K562 (cell line): ENCODE results near the gene NAPB. TPM values are rescaled to one million over a fixed set of nuclear protein-coding genes. Genes with fewer than 3 reads are reported as not detected.

Experiments used
- ATAC-seq: fragments of 200-7000 bp; cut with Tn5 transposase; 3 replicates; pipeline ENCODE4 v1.9.1; 2020; ENCODE audit warnings: moderate library complexity
- BruUV-seq: library from RNA; stranded (reverse); fragments of 400-500 nt; replicated peaks from 2 replicates; lab custom pipeline; 2021; lab: Mats Ljungman, UMichigan
- CTCF ChIA-PET: fragments of 300-600 bp; formaldehyde crosslinking; extraction: SDS; loops from one replicate; lab custom pipeline; 2021; ENCODE audit warnings: low intra/inter-chr PET ratio; lab: Yijun Ruan, JAX
- POLR2A ChIA-PET: fragments of 300-600, 350-650 bp; sonication (Branson Sonifier 250); formaldehyde crosslinking; extraction: SDS; loops from one replicate; lab custom pipeline; 2021; ENCODE audit warnings: antibody characterized with exemption, inconsistent platforms; lab: Yijun Ruan, JAX
- DNase-seq, 4 experiments: peaks; one replicate each; pipeline versions ENCODE4 v3.0.0 to v3.0.0-alpha.2; 2011 to 2018; ENCODE audit warnings: low spot score in 3 of 4, mixed read lengths in 3 of 4; ENCODE audit errors: extremely low read depth in 1 of 4
- FAIRE-seq: peaks from 2 replicates; lab custom pipeline; 2011; peaks lifted over from hg19 to GRCh38; lab: Jason Lieb, UNC
- H2AFZ ChIP-seq: 2 replicates; pipeline ENCODE4 v1.6.0; 2011; ENCODE audit warnings: low read depth, low read length, control low read depth, inconsistent platforms
- H3K27ac ChIP-seq: fragments of 200-600 bp; 3 replicates; pipeline ENCODE4 v1.8.0; 2011; ENCODE audit warnings: low read depth, mild to moderate bottlenecking, control low read depth, inconsistent platforms, low read length, moderate library complexity, mixed read lengths; ENCODE audit errors: extremely low read depth
- H3K27me3 ChIP-seq, 2 experiments: fragments of 300-600 bp in 1 of 2; 2 replicates in 1 of 2; 3 replicates in 1 of 2; pipeline versions ENCODE4 v1.6.0 to v1.8.0; 2011; ENCODE audit warnings: inconsistent platforms in 2 of 2, low read length in 2 of 2, mild to moderate bottlenecking in 1 of 2, mixed read lengths in 1 of 2, moderate library complexity in 1 of 2; ENCODE audit not compliant: control insufficient read depth in 2 of 2, insufficient read depth in 2 of 2
- H3K36me3 ChIP-seq: fragments of 300-600 bp; 3 replicates; pipeline ENCODE4 v1.8.0; 2011; ENCODE audit warnings: mild to moderate bottlenecking, low read length, inconsistent platforms; ENCODE audit not compliant: control insufficient read depth, insufficient read depth
- H3K4me1 ChIP-seq, 2 experiments: fragments of 200-600 bp in 1 of 2; replicated peaks in 1 of 2; 2 replicates in 1 of 2; 3 replicates in 1 of 2; pipeline versions ENCODE4 v1.5.1 to v1.8.0; 2011; ENCODE audit warnings: inconsistent platforms in 2 of 2, low read length in 2 of 2, mild to moderate bottlenecking in 1 of 2, mixed read lengths in 1 of 2, moderate library complexity in 1 of 2; ENCODE audit not compliant: control insufficient read depth in 2 of 2, insufficient read depth in 2 of 2
- H3K4me2 ChIP-seq: 2 replicates; pipeline ENCODE4 v1.6.1; 2011; ENCODE audit warnings: low read length, control low read depth, inconsistent platforms, mixed read lengths; ENCODE audit not compliant: insufficient read depth
- H3K4me3 ChIP-seq: fragments of 200-600 bp; sonication (generic), shearing (Covaris generic); 2 replicates; pipeline ENCODE4 v1.5.1; 2016; ENCODE audit warnings: control low read depth, inconsistent platforms
- H3K79me2 ChIP-seq: fragments of 200-600 bp; 3 replicates; pipeline ENCODE4 v1.8.0; 2011; ENCODE audit warnings: low read length, inconsistent platforms; ENCODE audit not compliant: control insufficient read depth, insufficient read depth
- H3K9ac ChIP-seq, 2 experiments: 2 replicates each; pipeline versions ENCODE4 v1.6.0 to v1.6.1; 2011; ENCODE audit warnings: low read depth in 2 of 2, low read length in 2 of 2, control low read depth in 1 of 2, inconsistent platforms in 1 of 2, mild to moderate bottlenecking in 1 of 2, mixed read lengths in 1 of 2; ENCODE audit not compliant: insufficient read depth in 1 of 2
- H3K9me1 ChIP-seq: one replicate; pipeline ENCODE4 v1.6.0; 2011; ENCODE audit warnings: inconsistent platforms, mild to moderate bottlenecking, low read length, moderate library complexity; ENCODE audit not compliant: control insufficient read depth, insufficient read depth
- H3K9me3 ChIP-seq: replicated peaks from 2 replicates; pipeline ENCODE4 v1.5.1; 2011; ENCODE audit warnings: low read depth, low read length, inconsistent platforms; ENCODE audit not compliant: control insufficient read depth, insufficient read depth
- H4K20me1 ChIP-seq: replicated peaks from 2 replicates; pipeline ENCODE4 v1.6.1; 2011; ENCODE audit warnings: low read length, inconsistent platforms, mixed read lengths; ENCODE audit not compliant: control insufficient read depth, insufficient read depth
- ETV6 ChIP-seq, 3 experiments: fragments of 150-350 bp in 1 of 3; sonication (generic) in 1 of 3; formaldehyde crosslinking in 1 of 3; IDR thresholded peaks; 2 replicates each; pipeline versions ENCODE4 v1.6.1 to v1.8.0; 2014 to 2022; ENCODE audit warnings: borderline replicate concordance in 2 of 3, low read depth in 2 of 3, antibody characterized with exemption in 1 of 3, low read length in 1 of 3, mild to moderate bottlenecking in 1 of 3, missing genetic modification reagents in 1 of 3
- POLR2A ChIP-seq: fragments of 450-650 bp; conservative IDR thresholded peaks from 2 replicates; pipeline ENCODE4 v1.6.1; 2016
- POLR2G ChIP-seq: fragments of 200-400 bp; formaldehyde crosslinking; IDR thresholded peaks from 2 replicates; pipeline ENCODE4 v1.6.1; 2017; ENCODE audit warnings: low read depth, mild to moderate bottlenecking, antibody characterized with exemption, low read length, moderate library complexity
- RBFOX2 ChIP-seq: fragments of 200-400 bp; formaldehyde crosslinking; IDR thresholded peaks from 2 replicates; pipeline ENCODE4 v1.6.1; 2017; ENCODE audit warnings: low read depth, mild to moderate bottlenecking, low read length, moderate library complexity
- ZNF232 ChIP-seq: sonication (generic); formaldehyde crosslinking; IDR thresholded peaks from 2 replicates; pipeline ENCODE4 v1.8.0; 2022; ENCODE audit warnings: mild to moderate bottlenecking, missing genetic modification reagents
- WGBS: fragments of 100-300 bp; shearing (Covaris generic); methylation state at CpG from one replicate; pipeline ENCODE4 v1.1.6; 2016; ENCODE audit warnings: low coverage, mixed read lengths; ENCODE audit not compliant: insufficient coverage; ENCODE audit errors: missing lambda C conversion rate; 5-methylcytosine and 5-hydroxymethylcytosine counted together
- in situ Hi-C: fragments of 300-500 bp; cut with MboI; formaldehyde crosslinking; loops from 4 replicates; pipeline ENCODE4 v1.15.0; 2018; ENCODE audit warnings: inconsistent platforms, mixed read lengths
- intact Hi-C: fragments of 100-400 bp; cut with micrococcal nuclease; formaldehyde crosslinking; loops from 2 replicates; pipeline ENCODE4 v1.14.2; 2022
- polyA plus RNA-seq, 8 experiments: library from polyadenylated mRNA; depleted of rRNA in 4 of 8; stranded (reverse) in 5 of 8; unstranded in 3 of 8; fragments of >200 nt; fragmentation: Nextera tagmentation in 2 of 8; fragmentation: Illumina TruSeq in 1 of 8; extraction: Ambion mirVana in 2 of 8; extraction: Trizol in 1 of 8; gene quantifications; 2 replicates each; pipeline versions ENCODE4 v1.2.1 to v1.2.3, GENCODE V29; 2011 to 2014; ENCODE audit warnings: inconsistent platforms in 1 of 8, missing spikeins in 1 of 8
- total RNA-seq, 7 experiments: library from RNA; depleted of rRNA in 6 of 7; stranded (reverse); fragments of >200 nt in 6 of 7; fragmentation: Illumina TruSeq in 2 of 7; extraction: Trizol in 2 of 7; gene quantifications; 2 replicates each; pipeline versions ENCODE4 v1.2.1 to v1.2.3, GENCODE V29; 2011 to 2021; ENCODE audit warnings: low replicate concordance in 1 of 7
- TF ChIP-seq, protein P1 (sequence below), 2 experiments: fragments of 450-650 bp in 1 of 2; sonication (generic) in 1 of 2; formaldehyde crosslinking in 1 of 2; IDR thresholded peaks; 2 replicates each; pipeline versions ENCODE4 v1.7.1 to v1.9.0; 2016 to 2022; ENCODE audit warnings: inconsistent platforms in 1 of 2, mild to moderate bottlenecking in 1 of 2, missing genetic modification reagents in 1 of 2

NAPB gene
- total and polyA plus RNA-seq, 9 of the 15 experiments (the other 6 are each of a cell fraction or from before 2014, with no cell fraction given): 1.4 to 7.7 (median 5.2) TPM

- H3K79me2 ChIP-seq: peaks cover 44% of the 10 kb centered on the region
- no peak overlapping the region for H3K4me2 ChIP-seq
- no peaks in the 10 kb centered on the region for H3K27me3 ChIP-seq
- peaks cover 14 to 27% of the 10 kb centered on the region in 2 experiments for H3K4me1 ChIP-seq
- ATAC-seq (no peak), FAIRE-seq (no peak), DNase-seq (no peak)
- BruUV-seq: no TSS peak
- WGBS: 83% methylated on average over 11 of the region's 27 CpGs
- peaks cover 40% of the 10 kb centered on the region; the same call in 2 of the 3 replicates for H3K36me3 ChIP-seq
- no peaks in the 10 kb centered on the region for H3K9me1 ChIP-seq
- H3K9me3 ChIP-seq: no peaks in the 10 kb centered on the region
- H3K4me3 ChIP-seq: no peak overlapping the region
- no peak overlapping the region for H3K27ac ChIP-seq
- intact Hi-C loops (loop anchor here (5.0 kb wide), 1 partner anchor 66 kb away; the partner anchor contains the start of gene NAPB), in situ Hi-C loops (no loop called here)
- TF ChIP-seq POLR2A (0 out of 2 replicates have a peak, but pooled peaks have one; percentile 36), ZNF232 (CRISPR knock-in tag) (no peak), ETV6 (IDR thresholded peaks at IDR 0.05; ENCODE audit: borderline replicate concordance in 1 of 2, low read depth in 2 of 2, low read length in 1 of 2) (no peak), ETV6 (CRISPR knock-in tag; IDR thresholded peaks at IDR 0.05; ENCODE audit: borderline replicate concordance) (no peak), POLR2G (peak; percentile 59), RBFOX2 (peak; percentile 55)
- TF ChIP-seq, protein P1, sequence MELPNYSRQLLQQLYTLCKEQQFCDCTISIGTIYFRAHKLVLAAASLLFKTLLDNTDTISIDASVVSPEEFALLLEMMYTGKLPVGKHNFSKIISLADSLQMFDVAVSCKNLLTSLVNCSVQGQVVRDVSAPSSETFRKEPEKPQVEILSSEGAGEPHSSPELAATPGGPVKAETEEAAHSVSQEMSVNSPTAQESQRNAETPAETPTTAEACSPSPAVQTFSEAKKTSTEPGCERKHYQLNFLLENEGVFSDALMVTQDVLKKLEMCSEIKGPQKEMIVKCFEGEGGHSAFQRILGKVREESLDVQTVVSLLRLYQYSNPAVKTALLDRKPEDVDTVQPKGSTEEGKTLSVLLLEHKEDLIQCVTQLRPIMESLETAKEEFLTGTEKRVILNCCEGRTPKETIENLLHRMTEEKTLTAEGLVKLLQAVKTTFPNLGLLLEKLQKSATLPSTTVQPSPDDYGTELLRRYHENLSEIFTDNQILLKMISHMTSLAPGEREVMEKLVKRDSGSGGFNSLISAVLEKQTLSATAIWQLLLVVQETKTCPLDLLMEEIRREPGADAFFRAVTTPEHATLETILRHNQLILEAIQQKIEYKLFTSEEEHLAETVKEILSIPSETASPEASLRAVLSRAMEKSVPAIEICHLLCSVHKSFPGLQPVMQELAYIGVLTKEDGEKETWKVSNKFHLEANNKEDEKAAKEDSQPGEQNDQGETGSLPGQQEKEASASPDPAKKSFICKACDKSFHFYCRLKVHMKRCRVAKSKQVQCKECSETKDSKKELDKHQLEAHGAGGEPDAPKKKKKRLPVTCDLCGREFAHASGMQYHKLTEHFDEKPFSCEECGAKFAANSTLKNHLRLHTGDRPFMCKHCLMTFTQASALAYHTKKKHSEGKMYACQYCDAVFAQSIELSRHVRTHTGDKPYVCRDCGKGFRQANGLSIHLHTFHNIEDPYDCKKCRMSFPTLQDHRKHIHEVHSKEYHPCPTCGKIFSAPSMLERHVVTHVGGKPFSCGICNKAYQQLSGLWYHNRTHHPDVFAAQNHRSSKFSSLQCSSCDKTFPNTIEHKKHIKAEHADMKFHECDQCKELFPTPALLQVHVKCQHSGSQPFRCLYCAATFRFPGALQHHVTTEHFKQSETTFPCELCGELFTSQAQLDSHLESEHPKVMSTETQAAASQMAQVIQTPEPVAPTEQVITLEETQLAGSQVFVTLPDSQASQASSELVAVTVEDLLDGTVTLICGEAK (IDR thresholded peaks at IDR 0.05): no peak
- TF ChIP-seq, protein P1 (CRISPR knock-in tag; IDR thresholded peaks at IDR 0.05): no peak
- CTCF ChIA-PET: no interaction called here
- peaks cover 15% of the 10 kb centered on the region for H4K20me1 ChIP-seq
- POLR2A ChIA-PET: interaction anchor here (0.6 to 1.0 kb wide), 2 partner anchors 35 to 309 kb away, joined by 3 read pairs; no protein-coding TSS in a partner anchor
- H3K9ac ChIP-seq: 0 out of 4 replicates have a peak overlapping the region, but pooled peaks of 1 of the 2 experiments have one; percentile 17
- H2AFZ ChIP-seq: no peak overlapping the region
Observed at GRCh38 chr20:23356203-23356602, 65.1 kb downstream of the NAPB start.
